BJ (cell line): ENCODE data around the gene TCF4. TPM values are rescaled to one million over a fixed set of nuclear protein-coding genes. Genes with fewer than 3 reads are reported as not detected.
A peak's percentile ranks its signal among the peaks of the same experiment; 100 is the strongest.

Experiments used
- CTCF ChIA-PET: fragments of 350-600 bp; formaldehyde crosslinking; extraction: SDS; loops from one replicate; lab custom pipeline; 2021; ENCODE audit warnings: antibody characterized with exemption, inconsistent platforms; lab: Yijun Ruan, JAX
- POLR2A ChIA-PET: fragments of 300-600 bp; sonication (Branson Sonifier 250); formaldehyde crosslinking; extraction: SDS; loops from one replicate; lab custom pipeline; 2021; ENCODE audit warnings: antibody characterized with exemption; lab: Charles Lee
- DNase-seq: peaks from one replicate; pipeline ENCODE4 v3.0.0-alpha.2; 2011; ENCODE audit warnings: low read depth
- H3K27me3 ChIP-seq: 2 replicates; pipeline ENCODE4 v1.6.0; 2011; ENCODE audit warnings: low read length; ENCODE audit not compliant: control insufficient read depth, insufficient read depth
- H3K36me3 ChIP-seq: 2 replicates; pipeline ENCODE4 v1.5.1; 2011; ENCODE audit warnings: low read length; ENCODE audit not compliant: control insufficient read depth, insufficient read depth
- H3K4me3 ChIP-seq: 2 replicates; pipeline ENCODE4 v1.5.1; 2011; ENCODE audit warnings: low read depth, mild to moderate bottlenecking, control low read depth, low read length
- polyA plus RNA-seq: library from polyadenylated mRNA; depleted of rRNA; stranded (reverse); fragments of >200 nt; gene quantifications from 2 replicates; pipeline ENCODE4 v1.2.3, GENCODE V29; 2011
- TF ChIP-seq, protein P1 (sequence below): IDR thresholded peaks from 2 replicates; pipeline ENCODE4 v1.5.1; 2011; ENCODE audit warnings: low read depth, mild to moderate bottlenecking, control low read depth, inconsistent platforms, low read length, moderate library complexity; ENCODE audit not compliant: insufficient read depth

The TCF4 gene
- polyA plus RNA-seq, 1 experiment: 65.8 TPM

DNA sequence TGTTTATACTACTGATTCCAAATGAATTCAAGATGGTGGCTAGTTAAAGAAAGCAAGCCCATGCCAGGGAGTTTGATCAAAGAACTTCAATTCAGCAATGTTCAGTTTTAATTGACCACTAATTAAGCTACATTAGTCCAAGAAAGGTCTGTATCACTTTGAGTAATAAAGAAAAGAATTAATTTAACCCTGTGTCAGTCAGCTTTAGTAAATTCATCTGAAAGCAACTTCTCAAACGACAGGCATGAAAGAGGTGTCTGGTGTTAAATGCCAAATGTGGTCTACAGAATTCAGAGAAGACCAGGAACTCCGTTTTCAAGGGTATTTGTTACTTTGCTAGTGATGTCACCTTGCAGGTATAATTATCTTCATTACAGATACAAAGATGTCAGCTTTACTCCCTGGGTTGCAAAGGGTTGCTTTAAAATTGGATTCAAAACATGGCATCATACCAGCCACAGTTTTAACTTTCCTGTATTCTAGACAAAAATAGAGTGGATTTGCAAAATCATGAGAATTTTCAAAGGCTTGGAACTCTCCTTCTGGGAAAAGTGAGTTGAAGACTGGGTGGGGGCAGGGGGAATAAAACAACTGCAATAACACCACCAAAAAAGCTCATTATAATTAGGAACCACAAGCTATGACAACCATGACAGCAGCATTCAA lies 281.5 kb downstream of the TCF4 start:
- ChIA-PET CTCF (no interaction called here), POLR2A (no interaction called here)
- H3K27me3 ChIP-seq: no peaks in the 10 kb centered on the region
- no peak for DNase-seq
- no peaks in the 10 kb centered on the region for H3K36me3 ChIP-seq
- TF ChIP-seq, protein P1, sequence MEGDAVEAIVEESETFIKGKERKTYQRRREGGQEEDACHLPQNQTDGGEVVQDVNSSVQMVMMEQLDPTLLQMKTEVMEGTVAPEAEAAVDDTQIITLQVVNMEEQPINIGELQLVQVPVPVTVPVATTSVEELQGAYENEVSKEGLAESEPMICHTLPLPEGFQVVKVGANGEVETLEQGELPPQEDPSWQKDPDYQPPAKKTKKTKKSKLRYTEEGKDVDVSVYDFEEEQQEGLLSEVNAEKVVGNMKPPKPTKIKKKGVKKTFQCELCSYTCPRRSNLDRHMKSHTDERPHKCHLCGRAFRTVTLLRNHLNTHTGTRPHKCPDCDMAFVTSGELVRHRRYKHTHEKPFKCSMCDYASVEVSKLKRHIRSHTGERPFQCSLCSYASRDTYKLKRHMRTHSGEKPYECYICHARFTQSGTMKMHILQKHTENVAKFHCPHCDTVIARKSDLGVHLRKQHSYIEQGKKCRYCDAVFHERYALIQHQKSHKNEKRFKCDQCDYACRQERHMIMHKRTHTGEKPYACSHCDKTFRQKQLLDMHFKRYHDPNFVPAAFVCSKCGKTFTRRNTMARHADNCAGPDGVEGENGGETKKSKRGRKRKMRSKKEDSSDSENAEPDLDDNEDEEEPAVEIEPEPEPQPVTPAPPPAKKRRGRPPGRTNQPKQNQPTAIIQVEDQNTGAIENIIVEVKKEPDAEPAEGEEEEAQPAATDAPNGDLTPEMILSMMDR: no peak
- no peak overlapping the region for H3K4me3 ChIP-seq

DNA sequence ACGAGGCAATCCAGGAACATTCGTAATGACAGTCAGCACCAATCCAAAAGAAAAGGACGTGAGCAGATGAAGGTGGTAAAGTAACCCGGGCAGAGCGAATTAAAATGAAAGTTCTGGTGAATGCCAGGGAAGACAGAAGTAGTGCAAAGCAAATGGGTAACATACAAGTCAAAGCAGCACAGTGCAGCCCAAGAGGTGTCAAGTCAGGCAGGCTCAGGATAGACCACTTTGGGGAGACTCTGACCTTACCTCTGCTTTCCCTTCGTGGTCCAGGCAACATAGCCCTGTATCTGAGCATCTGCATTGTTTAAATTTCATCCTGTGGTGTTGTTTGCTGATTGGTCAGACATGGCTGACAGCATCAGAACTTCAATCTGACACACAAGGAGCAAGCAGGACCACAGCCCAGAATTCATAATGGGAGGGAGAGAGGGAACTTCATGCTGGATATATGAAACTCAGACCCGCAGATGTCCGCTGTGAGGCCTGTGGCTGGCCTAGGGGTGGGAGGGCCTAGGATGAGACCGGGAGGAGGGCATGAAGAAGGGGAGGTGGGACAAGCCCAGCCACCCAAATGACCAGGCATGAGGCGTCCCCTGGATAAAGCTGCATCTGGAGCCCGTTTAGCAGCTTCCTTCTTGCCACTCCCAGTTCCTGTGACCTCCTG lies 285.7 kb downstream of the TCF4 start:
- Histone ChIP-seq H3K27me3 (no peaks in the 10 kb centered on the region), H3K4me3 (peak overlapping the region; percentile 38), H3K36me3 (no peaks in the 10 kb centered on the region)
- DNase-seq: no peak
- TF ChIP-seq, protein P1: no peak
- CTCF ChIA-PET: interaction anchor here (0.6 to 2.1 kb wide), 4 partner anchors 9 to 68 kb away, joined by 3 to 5 read pairs (median 4); no protein-coding TSS in a partner anchor
- POLR2A ChIA-PET: no interaction called here

DNA sequence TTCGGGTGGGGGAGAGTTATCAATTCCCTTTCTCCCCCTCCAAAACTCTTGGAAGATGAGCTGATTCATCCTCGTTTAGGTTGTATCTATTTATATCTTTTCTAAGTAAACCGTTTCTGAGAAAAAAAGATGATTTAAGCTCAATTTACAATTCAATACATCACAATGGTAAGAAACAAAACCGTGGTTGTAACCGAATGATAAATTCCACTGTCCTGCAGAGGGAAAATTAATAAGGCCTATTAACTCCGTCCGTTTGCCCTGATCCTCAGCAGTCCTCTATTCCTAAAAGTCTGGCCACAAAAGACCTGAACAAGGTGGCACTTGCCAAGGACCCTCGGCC lies 286.2 kb downstream of the TCF4 start:
- TF ChIP-seq, protein P1: no peak
- Histone ChIP-seq H3K4me3 (peak overlapping the region; percentile 38), H3K36me3 (no peaks in the 10 kb centered on the region), H3K27me3 (no peaks in the 10 kb centered on the region)
- DNase-seq: no peak
- CTCF ChIA-PET: interaction anchor here (0.6 to 2.1 kb wide), 3 partner anchors 31 to 67 kb away, joined by 3 to 5 read pairs (median 4); no protein-coding TSS in a partner anchor
- POLR2A ChIA-PET: no interaction called here

DNA sequence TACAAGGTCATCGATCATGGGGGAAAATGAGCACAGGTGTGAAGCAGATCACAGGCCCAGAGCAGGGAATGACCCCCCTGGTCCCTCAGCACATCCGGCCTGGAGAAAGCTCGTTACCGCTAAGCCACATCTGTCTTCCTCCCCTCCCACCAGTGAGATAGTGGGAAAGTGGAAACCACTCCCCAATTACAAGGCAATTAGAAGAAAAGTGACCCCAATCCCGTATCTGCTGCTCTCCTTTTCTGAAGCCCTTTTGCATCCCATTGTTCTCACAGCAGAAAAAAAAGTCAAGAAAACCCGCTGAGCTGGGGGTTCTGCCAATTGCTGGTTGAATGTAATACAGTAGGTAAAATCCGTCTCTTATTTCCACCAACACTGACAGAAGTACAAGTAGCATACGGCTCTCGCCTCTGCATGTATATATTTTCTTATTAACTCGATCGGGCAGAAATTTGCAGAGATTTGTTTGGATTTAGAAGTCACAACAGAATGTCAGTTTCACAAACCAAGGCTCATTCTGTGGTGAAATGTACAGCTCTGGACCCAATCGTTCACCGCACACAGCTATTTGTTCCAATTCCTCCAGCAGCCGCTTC lies 287.0 kb downstream of the TCF4 start:
- POLR2A ChIA-PET: interaction anchor here (0.7 kb wide), 1 partner anchor 21 kb away, joined by 3 read pairs; no protein-coding TSS in a partner anchor
- Histone ChIP-seq H3K27me3 (no peaks in the 10 kb centered on the region), H3K4me3 (peak overlapping the region; percentile 25), H3K36me3 (no peaks in the 10 kb centered on the region)
- TF ChIP-seq, protein P1: no peak
- no peak for DNase-seq
- CTCF ChIA-PET: interaction anchor here (1.1 to 2.1 kb wide), 2 partner anchors 30 to 67 kb away, joined by 4 to 5 read pairs; no protein-coding TSS in a partner anchor

DNA sequence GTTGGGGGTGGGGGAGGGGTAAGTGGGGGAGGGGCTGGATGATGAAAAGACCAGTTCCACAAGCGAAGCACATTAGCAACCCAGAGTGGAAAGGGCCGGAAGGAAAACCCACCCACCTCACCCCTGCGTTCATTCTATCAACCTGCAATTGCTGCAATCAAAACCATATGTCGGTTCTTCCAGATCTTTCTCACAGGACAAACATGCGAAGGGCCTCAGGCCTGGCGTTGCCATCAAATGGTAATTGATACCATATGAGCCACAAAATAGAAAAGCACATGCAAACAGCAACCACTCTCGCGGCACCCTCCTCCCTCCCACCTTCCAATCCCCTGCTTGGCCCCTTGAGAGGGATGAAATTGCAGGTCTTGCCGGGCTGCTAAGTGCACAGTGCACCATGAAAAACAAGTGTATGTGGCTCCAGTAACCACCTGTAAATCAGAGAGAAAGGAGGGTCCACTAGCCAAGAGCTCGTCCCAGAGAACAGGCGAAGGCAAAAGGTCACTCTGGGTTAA lies 287.5 kb downstream of the TCF4 start:
- CTCF ChIA-PET: interaction anchor here (2.1 kb wide), 1 partner anchor 66 kb away, joined by 5 read pairs; no protein-coding TSS in a partner anchor
- H3K4me3 ChIP-seq: peak overlapping the region; percentile 25
- no peaks in the 10 kb centered on the region for H3K27me3 ChIP-seq
- peak; percentile 83 for DNase-seq
- POLR2A ChIA-PET: interaction anchor here (0.7 kb wide), 2 partner anchors 22 to 25 kb away, joined by 3 read pairs; no protein-coding TSS in a partner anchor
- TF ChIP-seq, protein P1: no peak
- H3K36me3 ChIP-seq: no peaks in the 10 kb centered on the region
